ENCODE measurements around the gene MPPE1. TPM values are rescaled to one million over a fixed set of nuclear protein-coding genes. Genes with fewer than 3 reads are reported as not detected.
A peak's percentile ranks its signal among the peaks of the same experiment; 100 is the strongest.

Gene MPPE1
- total RNA-seq, 1 donor from 2014 or later = 24.6 TPM

- Histone ChIP-seq H3K36me3 (no peaks in the 10 kb centered on the region), H3K27ac (peak overlapping the region; percentile 71), H3K27me3 (no peaks in the 10 kb centered on the region), H3K4me1 (peaks cover 60% of the 10 kb centered on the region), H3K9me3 (peaks cover 8% of the 10 kb centered on the region), H3K4me3 (no peak overlapping the region)
- intact Hi-C loops (cut with DNase I) = no loop called here
- TF ChIP-seq POLR2A (IDR thresholded peaks at IDR 0.05) (no peak), POLR2AphosphoS5 (IDR thresholded peaks at IDR 0.05; ENCODE audit: insufficient read depth in 1 of 2, low read depth in 1 of 2) (no peak)
- TF ChIP-seq, protein P1, sequence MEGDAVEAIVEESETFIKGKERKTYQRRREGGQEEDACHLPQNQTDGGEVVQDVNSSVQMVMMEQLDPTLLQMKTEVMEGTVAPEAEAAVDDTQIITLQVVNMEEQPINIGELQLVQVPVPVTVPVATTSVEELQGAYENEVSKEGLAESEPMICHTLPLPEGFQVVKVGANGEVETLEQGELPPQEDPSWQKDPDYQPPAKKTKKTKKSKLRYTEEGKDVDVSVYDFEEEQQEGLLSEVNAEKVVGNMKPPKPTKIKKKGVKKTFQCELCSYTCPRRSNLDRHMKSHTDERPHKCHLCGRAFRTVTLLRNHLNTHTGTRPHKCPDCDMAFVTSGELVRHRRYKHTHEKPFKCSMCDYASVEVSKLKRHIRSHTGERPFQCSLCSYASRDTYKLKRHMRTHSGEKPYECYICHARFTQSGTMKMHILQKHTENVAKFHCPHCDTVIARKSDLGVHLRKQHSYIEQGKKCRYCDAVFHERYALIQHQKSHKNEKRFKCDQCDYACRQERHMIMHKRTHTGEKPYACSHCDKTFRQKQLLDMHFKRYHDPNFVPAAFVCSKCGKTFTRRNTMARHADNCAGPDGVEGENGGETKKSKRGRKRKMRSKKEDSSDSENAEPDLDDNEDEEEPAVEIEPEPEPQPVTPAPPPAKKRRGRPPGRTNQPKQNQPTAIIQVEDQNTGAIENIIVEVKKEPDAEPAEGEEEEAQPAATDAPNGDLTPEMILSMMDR (IDR thresholded peaks at IDR 0.05) = no peak
- no peak for DNase-seq (ENCODE audit: extremely low spot score in 2 of 2)
These were observed 45.0 kb upstream of the MPPE1 start for GRCh38 chr18:11953113-11953512.

- peaks cover 72% of the 10 kb centered on the region for H3K4me1 ChIP-seq
- TF ChIP-seq, protein P1 (IDR thresholded peaks at IDR 0.05) = no peak
- intact Hi-C loops (cut with DNase I) = no loop called here
- peak overlapping the region; percentile 45 for H3K27ac ChIP-seq
- no peak overlapping the region for H3K4me3 ChIP-seq
- DNase-seq (ENCODE audit: extremely low spot score in 2 of 2) = no peak
- no peaks in the 10 kb centered on the region for H3K9me3 ChIP-seq
- no peaks in the 10 kb centered on the region for H3K36me3 ChIP-seq
- no peaks in the 10 kb centered on the region for H3K27me3 ChIP-seq
These were observed 43.3 kb upstream of the MPPE1 start for GRCh38 chr18:11951390-11951851.

- no peak for DNase-seq (ENCODE audit: extremely low spot score in 2 of 2)
- peak overlapping the region; percentile 45 for H3K27ac ChIP-seq
- no peak overlapping the region for H3K4me3 ChIP-seq
- peaks cover 75% of the 10 kb centered on the region for H3K4me1 ChIP-seq
- H3K27me3 ChIP-seq = no peaks in the 10 kb centered on the region
- H3K9me3 ChIP-seq = no peaks in the 10 kb centered on the region
- intact Hi-C loops (cut with DNase I) = no loop called here
- H3K36me3 ChIP-seq = no peaks in the 10 kb centered on the region
- TF ChIP-seq POLR2A (IDR thresholded peaks at IDR 0.05) (no peak), POLR2AphosphoS5 (IDR thresholded peaks at IDR 0.05; ENCODE audit: insufficient read depth in 1 of 2, low read depth in 1 of 2) (no peak)
- TF ChIP-seq, protein P1 (IDR thresholded peaks at IDR 0.05) = no peak
These were observed 42.7 kb upstream of the MPPE1 start for GRCh38 chr18:11950824-11951223.

- intact Hi-C loops (cut with DNase I) = loop anchor here (5.0 kb wide), 1 partner anchor 33 kb away; the partner anchor contains the start of gene IMPA2
- TF ChIP-seq POLR2AphosphoS5 (IDR thresholded peaks at IDR 0.05; ENCODE audit: insufficient read depth in 1 of 2, low read depth in 1 of 2) (no peak), POLR2A (IDR thresholded peaks at IDR 0.05) (no peak)
- TF ChIP-seq, protein P1 (IDR thresholded peaks at IDR 0.05) = no peak
- no peak for DNase-seq (ENCODE audit: extremely low spot score in 2 of 2)
- Histone ChIP-seq H3K36me3 (no peaks in the 10 kb centered on the region), H3K9me3 (no peaks in the 10 kb centered on the region), H3K27ac (peak overlapping the region; percentile 93), H3K27me3 (no peaks in the 10 kb centered on the region), H3K4me3 (no peak overlapping the region), H3K4me1 (peaks cover 62% of the 10 kb centered on the region)
These were observed 40.9 kb upstream of the MPPE1 start for GRCh38 chr18:11948852-11949523.

Data from vagina (tissue), 2 donors.